Measurements from ENCODE around the gene COL2A1.

The COL2A1 gene

GRCh38 chr12:48029491-48030172 lies 25.4 kb upstream of the COL2A1 start:
- no peak for DNase-seq

GRCh38 chr12:48028541-48029431 lies 24.5 kb upstream of the COL2A1 start:
- no peak for DNase-seq

GRCh38 chr12:48027183-48028002 lies 23.1 kb upstream of the COL2A1 start:
- no peak for DNase-seq

- DNase-seq, result no peak
Observed at GRCh38 chr12:48026060-48026827, 22.0 kb upstream of the COL2A1 start.

- no peak for DNase-seq
Observed at GRCh38 chr12:48025281-48025680, 21.0 kb upstream of the COL2A1 start.

GRCh38 chr12:48024735-48025134 lies 20.5 kb upstream of the COL2A1 start:
- DNase-seq, result no peak

GRCh38 chr12:48023386-48023785 lies 19.1 kb upstream of the COL2A1 start:
- no peak for DNase-seq

- DNase-seq, result no peak
Observed at GRCh38 chr12:48022676-48023385, 18.6 kb upstream of the COL2A1 start.

GRCh38 chr12:48022180-48022521 lies 17.9 kb upstream of the COL2A1 start:
- DNase-seq, result no peak

- no peak for DNase-seq
Observed at GRCh38 chr12:48021485-48022179, 17.4 kb upstream of the COL2A1 start.

GRCh38 chr12:48019639-48020265 lies 15.5 kb upstream of the COL2A1 start:
- DNase-seq, result no peak

- no peak for DNase-seq
Observed at GRCh38 chr12:48018618-48018995, 14.3 kb upstream of the COL2A1 start.

GRCh38 chr12:48017921-48018617 lies 13.8 kb upstream of the COL2A1 start:
- DNase-seq, result no peak

GRCh38 chr12:48017496-48017895 lies 13.2 kb upstream of the COL2A1 start:
- no peak for DNase-seq

- DNase-seq, result no peak
Observed at GRCh38 chr12:48016373-48017020, 12.2 kb upstream of the COL2A1 start.

GRCh38 chr12:48015954-48016353 lies 11.7 kb upstream of the COL2A1 start:
- no peak for DNase-seq

GRCh38 chr12:48015129-48015528 lies 10.9 kb upstream of the COL2A1 start:
- no peak for DNase-seq

- DNase-seq, result no peak
Observed at GRCh38 chr12:48013287-48013686, 9.0 kb upstream of the COL2A1 start.

- no peak for DNase-seq
Observed at GRCh38 chr12:48012070-48012469, 7.8 kb upstream of the COL2A1 start.
